ENCODE data around the gene GADD45A. TPM values are rescaled to one million over a fixed set of nuclear protein-coding genes. Genes with fewer than 3 reads are reported as not detected.

Gene GADD45A
- total RNA-seq, 1 donor from 2014 or later = 46.6 TPM

GRCh38 chr1:67685558-67686266 lies 711 bp downstream of the GADD45A start:
- ATAC-seq (peak; percentile 33), DNase-seq (peak; percentile 60)
- intact Hi-C loops (cut with micrococcal nuclease) = loop anchor here (10.0 kb wide), 1 partner anchor 121 kb away; no protein-coding TSS in a partner anchor

GRCh38 chr1:67686267-67687197 lies 1.5 kb downstream of the GADD45A start:
- intact Hi-C loops (cut with micrococcal nuclease) = loop anchor here (10.0 kb wide), 1 partner anchor 122 kb away; no protein-coding TSS in a partner anchor
- DNase-seq (peak; percentile 78), ATAC-seq (peak; percentile 73)

GRCh38 chr1:67687198-67687545 lies 2.2 kb downstream of the GADD45A start:
- ATAC-seq = no peak
- intact Hi-C loops (cut with micrococcal nuclease) = loop anchor here (10.0 kb wide), 1 partner anchor 122 kb away; no protein-coding TSS in a partner anchor

GRCh38 chr1:67687649-67688048 lies 2.6 kb downstream of the GADD45A start:
- ATAC-seq (no peak), DNase-seq (no peak)
- intact Hi-C loops (cut with micrococcal nuclease) = loop anchor here (10.0 kb wide), 1 partner anchor 123 kb away; no protein-coding TSS in a partner anchor

More at GRCh38 chr1:67687198-67687545, 2.2 kb downstream of the GADD45A start:
- DNase-seq = no peak

DNA sequence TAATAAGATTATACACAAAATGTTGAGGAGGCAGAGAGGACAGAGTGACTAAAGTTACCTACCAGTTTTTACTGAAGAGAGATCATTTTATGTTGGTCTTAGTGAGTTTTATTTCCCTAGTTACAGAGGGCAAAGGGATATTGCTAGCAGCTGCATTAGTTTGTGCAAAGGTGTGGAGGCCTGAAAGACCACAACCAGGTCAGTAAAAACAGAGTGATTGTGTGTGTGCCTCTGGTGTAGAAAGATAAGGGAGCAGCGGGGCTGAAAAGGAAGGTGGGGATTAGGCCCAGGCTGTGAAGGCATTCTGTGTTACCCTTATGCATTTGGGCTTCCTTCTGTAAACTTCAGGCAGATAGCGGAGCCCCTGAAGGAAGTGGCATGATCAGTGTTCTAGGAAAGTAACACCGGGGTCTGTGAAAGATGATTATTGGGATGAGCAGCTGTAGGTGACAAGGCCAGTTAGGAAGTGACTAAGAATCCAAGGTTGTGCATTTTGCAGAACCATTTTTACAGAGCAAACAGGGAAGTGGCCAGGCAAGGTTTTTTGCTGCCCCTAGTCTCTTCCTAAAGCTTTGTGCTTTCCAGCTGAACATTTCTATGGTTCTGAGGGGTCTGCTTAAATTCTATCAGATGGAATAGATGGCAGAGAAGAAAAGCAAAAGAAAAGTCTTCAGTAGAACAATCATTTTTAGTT lies 3.7 kb downstream of the GADD45A start:
- intact Hi-C loops (cut with micrococcal nuclease) = loop anchor here (10.0 kb wide), 1 partner anchor 124 kb away; no protein-coding TSS in a partner anchor
- ATAC-seq = no peak
- no peak for DNase-seq

DNA sequence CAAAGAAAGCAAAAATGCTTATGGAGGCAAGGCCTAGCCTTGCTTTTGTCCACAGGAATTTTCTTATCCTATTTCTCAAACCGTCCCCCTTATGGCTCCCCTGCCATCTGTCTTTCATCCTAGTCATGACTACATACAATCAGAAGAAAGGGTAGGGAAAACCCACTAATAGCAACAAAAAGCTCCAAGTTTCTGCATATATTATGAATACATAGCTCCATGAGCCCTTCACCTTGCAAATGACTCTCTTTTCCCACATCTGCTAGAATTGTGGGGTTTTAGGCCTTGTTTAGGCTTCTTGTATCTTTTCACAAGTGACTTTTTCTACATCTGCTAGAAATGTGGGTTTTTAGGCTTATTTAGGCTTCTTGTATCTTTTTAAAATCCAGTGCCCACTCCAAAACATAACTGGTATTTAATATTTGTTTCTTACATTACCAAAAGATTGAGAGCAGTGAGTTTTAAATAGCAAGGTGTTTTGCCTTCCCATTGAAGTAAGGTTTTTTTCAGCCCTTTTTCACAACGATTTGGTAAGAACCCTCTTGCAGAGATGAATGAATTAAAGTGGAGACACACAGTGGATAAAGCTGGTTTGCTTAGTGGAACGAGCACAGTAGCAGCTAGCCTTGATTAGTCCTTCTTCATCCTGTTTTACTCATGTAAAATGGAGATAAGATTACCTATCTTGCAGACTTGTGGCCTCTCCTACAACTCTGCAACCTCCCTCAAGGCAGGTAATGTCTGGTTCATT lies 4.4 kb downstream of the GADD45A start:
- no peak for DNase-seq
- ATAC-seq = no peak
- intact Hi-C loops (cut with micrococcal nuclease) = loop anchor here (10.0 kb wide), 1 partner anchor 125 kb away; no protein-coding TSS in a partner anchor

DNA sequence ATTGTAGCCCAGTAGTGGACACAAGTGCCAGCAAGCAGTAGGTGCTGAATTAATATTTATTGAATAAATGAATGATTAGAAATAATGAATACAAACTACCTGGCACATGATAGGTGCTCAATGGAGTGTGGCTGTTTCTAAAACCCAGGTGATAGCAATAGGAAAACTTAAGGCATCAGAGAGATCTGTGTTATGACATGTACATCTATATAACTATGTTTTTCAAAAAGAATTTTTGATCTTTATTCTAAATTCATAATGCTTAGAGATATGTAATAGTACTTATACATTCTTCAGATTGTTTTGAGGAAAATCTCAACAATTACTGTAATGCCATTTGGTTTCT lies 5.0 kb downstream of the GADD45A start:
- no peak for ATAC-seq
- intact Hi-C loops (cut with micrococcal nuclease) = no loop called here

GRCh38 chr1:67690411-67690810 lies 5.4 kb downstream of the GADD45A start:
- intact Hi-C loops (cut with micrococcal nuclease) = no loop called here
- no peak for ATAC-seq
- DNase-seq = no peak

More for the DNA sequence above, 5.0 kb downstream of the GADD45A start:
- DNase-seq = no peak

DNA sequence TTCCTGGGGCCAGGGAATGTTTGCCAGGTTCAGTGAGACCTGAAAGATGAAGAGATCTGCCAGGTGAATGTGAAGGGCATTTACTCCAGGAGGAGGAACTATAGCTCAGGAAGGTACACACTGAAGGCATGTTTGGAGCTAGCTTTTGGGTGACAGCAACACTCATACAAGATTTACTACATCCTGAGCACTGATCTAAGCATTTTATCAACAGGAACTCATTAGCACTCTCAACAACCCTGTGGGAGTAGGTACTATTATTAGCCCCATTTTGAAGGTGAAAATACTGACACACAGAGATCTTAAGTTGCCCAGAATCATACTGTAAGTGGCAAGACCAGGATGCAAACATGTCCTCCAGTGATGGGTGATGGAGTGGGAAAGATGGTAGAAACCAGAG lies 6.7 kb downstream of the GADD45A start:
- ATAC-seq = no peak
- intact Hi-C loops (cut with micrococcal nuclease) = no loop called here
- DNase-seq = no peak

DNA sequence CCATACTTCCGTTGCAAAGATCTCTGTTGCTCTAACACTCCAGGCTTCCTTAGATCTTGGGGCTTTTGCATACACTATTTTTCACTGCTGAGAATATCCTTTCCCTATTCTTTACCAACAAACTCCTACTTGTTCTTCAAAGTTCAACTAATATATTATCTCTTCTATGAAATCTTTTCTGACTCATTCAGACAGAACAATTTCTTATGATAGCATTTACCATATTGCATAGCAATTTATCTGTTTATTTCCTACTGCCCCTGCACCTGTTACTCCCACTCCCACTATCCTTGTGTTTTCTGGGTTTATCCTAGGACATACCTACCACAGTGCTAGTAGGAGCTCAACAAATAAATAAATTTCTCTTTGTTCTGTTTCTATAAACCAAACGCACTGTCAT lies 11.0 kb downstream of the GADD45A start:
- ATAC-seq = no peak
- intact Hi-C loops (cut with micrococcal nuclease) = no loop called here
- no peak for DNase-seq

DNA sequence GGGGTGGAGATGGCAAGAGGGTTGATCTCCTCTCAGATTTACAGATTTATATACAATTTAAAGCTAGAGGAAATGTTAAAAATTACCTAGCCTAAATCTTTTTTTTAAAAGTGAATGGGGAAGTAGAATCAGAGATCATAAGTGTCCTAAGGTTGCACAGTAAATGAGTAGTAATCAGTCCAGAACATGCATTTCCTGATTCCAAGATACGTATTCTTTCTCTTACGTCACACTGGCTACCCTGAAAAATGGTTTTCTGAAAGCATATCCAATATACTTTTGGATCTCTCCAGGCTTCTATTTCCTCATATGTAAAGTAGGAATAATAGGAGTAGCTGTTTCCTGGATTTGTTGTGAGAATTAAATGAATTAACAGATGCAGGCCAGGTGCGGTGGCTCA lies 11.7 kb downstream of the GADD45A start:
- intact Hi-C loops (cut with micrococcal nuclease) = no loop called here
- no peak for ATAC-seq
- DNase-seq = no peak

GRCh38 chr1:67700220-67700619 lies 15.2 kb downstream of the GADD45A start:
- ATAC-seq = no peak
- intact Hi-C loops (cut with micrococcal nuclease) = no loop called here

DNA sequence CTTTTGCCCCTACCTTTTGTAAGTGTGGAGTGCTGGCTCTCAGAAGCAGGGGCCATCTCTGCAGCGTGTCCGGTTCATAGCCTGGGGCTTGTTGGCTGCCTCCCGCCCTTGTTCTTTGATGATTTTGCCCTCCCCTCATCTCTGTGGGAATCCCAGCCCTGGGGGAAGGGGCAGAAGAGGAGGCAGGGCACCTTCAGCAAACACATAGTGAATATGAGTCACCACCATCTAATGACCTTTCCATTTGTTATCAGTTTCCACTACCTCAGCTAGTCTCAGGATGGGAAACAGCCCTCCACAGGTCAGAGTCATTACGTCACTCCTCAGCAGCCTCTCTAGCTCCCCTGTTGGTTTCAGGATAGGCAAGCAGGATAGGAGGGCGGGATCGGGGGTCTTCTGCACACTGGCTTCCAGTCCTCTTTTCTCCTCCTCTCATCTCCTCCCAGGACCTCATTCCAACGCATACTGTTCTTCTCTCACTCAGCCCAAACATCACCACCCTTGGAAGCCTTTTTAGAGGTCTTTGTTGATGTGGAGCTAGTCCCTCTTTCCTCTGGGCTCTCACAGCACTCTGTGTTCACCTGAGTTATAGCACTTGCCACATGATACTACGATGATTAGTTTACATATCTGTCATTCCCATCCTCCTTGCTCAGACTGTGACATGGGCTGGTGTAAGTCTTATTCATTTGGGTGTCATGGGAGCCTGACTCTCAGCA lies 15.8 kb downstream of the GADD45A start:
- DNase-seq = peak; percentile 22
- peak; percentile 88 for ATAC-seq
- intact Hi-C loops (cut with micrococcal nuclease) = no loop called here

More at GRCh38 chr1:67700220-67700619, 15.2 kb downstream of the GADD45A start:
- DNase-seq = no peak

DNA sequence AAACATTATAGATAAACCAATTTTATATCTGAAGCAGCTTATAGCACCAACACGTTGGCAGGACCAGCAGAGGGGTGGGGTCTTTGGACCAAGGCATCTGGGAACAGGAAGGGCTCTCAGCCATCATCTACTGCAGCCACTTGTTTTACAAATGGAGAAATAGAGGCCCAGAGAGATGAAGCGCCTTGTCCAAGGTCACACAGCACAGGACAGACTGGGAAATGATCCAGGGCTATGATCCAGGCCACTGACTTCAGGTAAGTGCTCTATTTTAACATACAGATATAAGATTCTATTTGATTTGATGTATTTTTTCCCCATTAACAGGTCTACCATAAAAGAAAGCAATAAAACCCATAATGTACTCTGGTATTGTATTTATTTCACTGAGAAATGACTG lies 16.9 kb downstream of the GADD45A start:
- ATAC-seq = no peak
- DNase-seq = no peak
- intact Hi-C loops (cut with micrococcal nuclease) = no loop called here

GRCh38 chr1:67704351-67704750 lies 19.4 kb downstream of the GADD45A start:
- intact Hi-C loops (cut with micrococcal nuclease) = no loop called here
- ATAC-seq (no peak), DNase-seq (no peak)

GRCh38 chr1:67705735-67706453 lies 20.9 kb downstream of the GADD45A start:
- ATAC-seq = peak; percentile 10
- intact Hi-C loops (cut with micrococcal nuclease) = no loop called here
- no peak for DNase-seq

GRCh38 chr1:67708606-67709005 lies 23.6 kb downstream of the GADD45A start:
- intact Hi-C loops (cut with micrococcal nuclease) = no loop called here
- no peak for DNase-seq
- no peak for ATAC-seq

DNA sequence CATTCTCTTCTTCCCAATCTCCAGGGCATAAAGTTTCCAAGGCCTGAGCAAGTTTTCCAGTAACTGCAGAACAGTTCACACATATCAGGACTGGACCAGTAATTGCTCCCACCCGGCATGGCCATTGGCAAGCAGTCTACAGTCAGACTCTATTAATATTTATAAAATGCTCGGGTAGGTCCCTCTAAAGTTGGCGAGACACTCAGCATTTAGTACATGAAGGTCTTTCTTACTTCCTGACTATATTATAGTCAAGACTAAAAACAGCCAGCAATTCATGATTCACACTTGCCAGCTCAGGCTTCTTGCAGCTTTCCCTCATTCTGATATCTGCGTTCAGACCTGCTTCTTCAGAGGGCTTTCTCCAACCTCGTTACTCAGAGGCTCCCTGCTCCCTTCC lies 25.4 kb downstream of the GADD45A start:
- DNase-seq = no peak
- ATAC-seq = peak; percentile 63
- intact Hi-C loops (cut with micrococcal nuclease) = no loop called here
